HG03469 (cell line): Measurements from ENCODE around the gene VPS33A.
"Not testable (repeated sequence)": the region's sequence is repeated elsewhere in the genome, so short reads cannot be mapped to it uniquely, and the experiment has no call there.

Source experiments
- ATAC-seq: cut with Tn5 transposase; IDR thresholded peaks from one replicate; pipeline ENCODE4 v1.9.1; 2021; ENCODE audit warnings: mild to moderate bottlenecking, moderate library complexity, moderate number of reproducible peaks; ENCODE audit not compliant: unreplicated experiment

The VPS33A gene

GRCh38 chr12:122258462-122258861 lies 7.8 kb downstream of the VPS33A start:
- not testable (repeated sequence) for ATAC-seq

- no peak for ATAC-seq
Measured at GRCh38 chr12:122250536-122250935, 15.8 kb downstream of the VPS33A start.

- ATAC-seq = no peak
Measured at GRCh38 chr12:122250047-122250446, 16.2 kb downstream of the VPS33A start.

- no peak for ATAC-seq
Measured at GRCh38 chr12:122245553-122245952, 20.7 kb downstream of the VPS33A start.

- ATAC-seq = no peak
Measured at GRCh38 chr12:122244565-122245371, 21.5 kb downstream of the VPS33A start.

GRCh38 chr12:122243965-122244364 lies 22.3 kb downstream of the VPS33A start:
- no peak for ATAC-seq

- no peak for ATAC-seq
Measured at GRCh38 chr12:122238861-122239260, 27.4 kb downstream of the VPS33A start.

GRCh38 chr12:122235741-122236140 lies 30.6 kb downstream of the VPS33A start:
- no peak for ATAC-seq

GRCh38 chr12:122232691-122233090 lies 33.6 kb downstream of the VPS33A start:
- ATAC-seq = no peak

GRCh38 chr12:122230798-122231197 lies 35.5 kb downstream of the VPS33A start:
- ATAC-seq = no peak

- ATAC-seq = no peak
Measured at GRCh38 chr12:122228092-122228491, 38.2 kb downstream of the VPS33A start.

- no peak for ATAC-seq
Measured at GRCh38 chr12:122227341-122227740, 39.0 kb downstream of the VPS33A start.

GRCh38 chr12:122226366-122227125 lies 39.7 kb downstream of the VPS33A start:
- ATAC-seq = no peak

GRCh38 chr12:122225683-122226365 lies 40.5 kb downstream of the VPS33A start, which contains the start of gene DIABLO:
Gene DIABLO (minus strand): TSS chr12:122226052. CDS start chr12:122226014, 38 bp downstream.
- peak; percentile 79 for ATAC-seq

GRCh38 chr12:122216445-122216844 lies 49.8 kb downstream of the VPS33A start:
- ATAC-seq = no peak

- no peak for ATAC-seq
Measured at GRCh38 chr12:122215771-122216170, 50.5 kb downstream of the VPS33A start.

- no peak for ATAC-seq
Measured at GRCh38 chr12:122208073-122208820, 58.0 kb downstream of the VPS33A start.

- no peak for ATAC-seq
Measured at GRCh38 chr12:122207391-122207790, 58.9 kb downstream of the VPS33A start.

- no peak for ATAC-seq
Measured at GRCh38 chr12:122206976-122207375, 59.3 kb downstream of the VPS33A start.

GRCh38 chr12:122206111-122206881 lies 60.0 kb downstream of the VPS33A start:
- ATAC-seq = no peak
